Measurements from ENCODE around the gene NID2. TPM values are rescaled to one million over a fixed set of nuclear protein-coding genes. Genes with fewer than 3 reads are reported as not detected.

Gene NID2
- total RNA-seq, 4 donors from 2014 or later: 8.6 to 16.5 (median 11.5) TPM

Other genes with a start within 250 kb of the NID2 start
- 10 to 100 TPM in 2 of 4 donors, 1 to 10 TPM in 2; 6.0 to 44.6 (median 9.7) TPM for gene GNG2, start 208.4 kb downstream of the NID2 start, total RNA-seq
- 10 to 100 TPM; 15.7 to 48.3 (median 36.1) TPM for gene RTRAF, start 79.5 kb downstream of the NID2 start, total RNA-seq
- gene PTGDR, start 198.6 kb upstream of the NID2 start, total RNA-seq: 1 to 10 TPM in 3 of 4 donors, not detected in 1; 1.4 to 3.8 (median 1.4) TPM
- 1 to 10 TPM; 2.7 to 6.4 (median 4.9) TPM for gene PTGER2, start 245.3 kb upstream of the NID2 start, total RNA-seq